HepG2 (cell line): Measurements from ENCODE around the gene OLFM4. TPM values are rescaled to one million over a fixed set of nuclear protein-coding genes. Genes with fewer than 3 reads are reported as not detected.

Experiments used
- ATAC-seq: fragments of 200-7000 bp; cut with Tn5 transposase; 3 replicates; pipeline ENCODE4 v1.9.1; 2020; ENCODE audit warnings: mild to moderate bottlenecking, moderate library complexity
- BruUV-seq: library from RNA; stranded (reverse); fragments of 400-500 nt; replicated peaks from 2 replicates; lab custom pipeline; 2021; lab: Mats Ljungman, UMichigan
- CTCF ChIA-PET: fragments of 300-600 bp; formaldehyde crosslinking; extraction: SDS; loops from one replicate; lab custom pipeline; 2021; ENCODE audit warnings: low total read pairs, inconsistent platforms, low intra/inter-chr PET ratio; lab: Yijun Ruan, JAX
- POLR2A ChIA-PET: fragments of 350-600 bp; sonication (Branson Sonifier 250); formaldehyde crosslinking; loops from one replicate; lab custom pipeline; 2020; ENCODE audit warnings: antibody characterized with exemption, inconsistent platforms; lab: Yijun Ruan, JAX
- DNase-seq: peaks from one replicate; pipeline ENCODE4 v3.0.0-alpha.2; 2015; ENCODE audit warnings: low spot score
- FAIRE-seq: peaks from 3 replicates; lab custom pipeline; 2011; peaks lifted over from hg19 to GRCh38; lab: Jason Lieb, UNC
- H2AFZ ChIP-seq: one replicate; pipeline ENCODE4 v1.6.1; 2011; ENCODE audit warnings: low read length, inconsistent platforms
- H3K27ac ChIP-seq: fragments of 300-600 bp; 3 replicates; pipeline ENCODE4 v1.8.0; 2011; ENCODE audit warnings: mixed run types, mild to moderate bottlenecking, mixed read lengths, low read length, inconsistent platforms; ENCODE audit not compliant: insufficient read depth; ENCODE audit errors: extremely low read length
- H3K27me3 ChIP-seq, 2 experiments: fragments of 200-600 bp in 1 of 2; 2 replicates in 1 of 2; 3 replicates in 1 of 2; pipeline versions ENCODE4 v1.6.0 to v1.8.0; 2011; ENCODE audit warnings: low read length in 2 of 2, mild to moderate bottlenecking in 2 of 2, moderate library complexity in 2 of 2, inconsistent platforms in 1 of 2; ENCODE audit not compliant: insufficient read depth in 2 of 2, control insufficient read depth in 1 of 2
- H3K36me3 ChIP-seq, 2 experiments: fragments of 200-600 bp in 1 of 2; replicated peaks in 1 of 2; 2 replicates in 1 of 2; 3 replicates in 1 of 2; pipeline versions ENCODE4 v1.5.1 to v1.8.0; 2011; ENCODE audit warnings: low read length in 2 of 2, inconsistent platforms in 1 of 2; ENCODE audit not compliant: insufficient read depth in 2 of 2, control insufficient read depth in 1 of 2
- H3K4me1 ChIP-seq: 2 replicates; pipeline ENCODE4 v1.5.1; 2012; ENCODE audit warnings: low read length, inconsistent platforms; ENCODE audit not compliant: insufficient read depth
- H3K4me2 ChIP-seq: 2 replicates; pipeline ENCODE4 v1.6.0; 2011; ENCODE audit warnings: low read depth, low read length, inconsistent platforms
- H3K4me3 ChIP-seq, 3 experiments: fragments of 200-600 bp in 1 of 3; sonication (generic), shearing (Covaris generic) in 1 of 3; replicated peaks in 1 of 3; 2 replicates each; pipeline ENCODE4 v1.5.1; 2011 to 2016; ENCODE audit warnings: low read length in 3 of 3, inconsistent platforms in 2 of 3, low read depth in 2 of 3, mild to moderate bottlenecking in 2 of 3, control low read depth in 1 of 3, mixed read lengths in 1 of 3; ENCODE audit not compliant: insufficient read depth in 1 of 3
- H3K79me2 ChIP-seq: one replicate; pipeline ENCODE4 v1.6.1; 2011; ENCODE audit warnings: low read length, inconsistent platforms; ENCODE audit not compliant: insufficient read depth
- H3K9ac ChIP-seq: 2 replicates; pipeline ENCODE4 v1.6.0; 2011; ENCODE audit warnings: mild to moderate bottlenecking, low read depth, low read length, inconsistent platforms; ENCODE audit not compliant: insufficient read depth
- H3K9me3 ChIP-seq: 2 replicates; pipeline ENCODE4 v1.5.1; 2012; ENCODE audit warnings: mild to moderate bottlenecking, low read length
- H4K20me1 ChIP-seq: 2 replicates; pipeline ENCODE4 v1.6.0; 2011; ENCODE audit warnings: inconsistent platforms, mild to moderate bottlenecking, low read length, moderate library complexity; ENCODE audit not compliant: insufficient read depth
- GTF3A ChIP-seq: sonication (generic); formaldehyde crosslinking; conservative IDR thresholded peaks from 2 replicates; pipeline ENCODE4 v1.4.0; 2020; ENCODE audit warnings: mild to moderate bottlenecking, missing genetic modification reagents
- HNF1B ChIP-seq: sonication (generic); formaldehyde crosslinking; IDR thresholded peaks from 2 replicates; pipeline ENCODE4 v1.5.1; 2020; ENCODE audit warnings: mild to moderate bottlenecking, moderate library complexity, missing genetic modification reagents
- JUND ChIP-seq: sonication (generic); formaldehyde crosslinking; IDR thresholded peaks from 2 replicates; pipeline ENCODE4 v1.8.0; 2022; ENCODE audit warnings: mild to moderate bottlenecking, missing genetic modification reagents
- SP5 ChIP-seq: IDR thresholded peaks from 2 replicates; pipeline ENCODE4 v1.6.1; 2016; ENCODE audit warnings: low read depth, borderline replicate concordance
- TCF7L2 ChIP-seq: IDR thresholded peaks from 2 replicates; pipeline ENCODE4 v1.6.1; 2011; ENCODE audit warnings: mild to moderate bottlenecking, low read depth, low read length, moderate library complexity
- ZBTB39 ChIP-seq: sonication (generic); formaldehyde crosslinking; IDR thresholded peaks from 2 replicates; pipeline ENCODE4 v1.5.0; 2020; ENCODE audit warnings: missing genetic modification reagents
- ZNF703 ChIP-seq: sonication (generic); formaldehyde crosslinking; IDR thresholded peaks from 2 replicates; pipeline ENCODE4 v1.5.1; 2020; ENCODE audit warnings: missing genetic modification reagents, mild to moderate bottlenecking, moderate library complexity, borderline replicate concordance
- ZNF790 ChIP-seq: sonication (generic); formaldehyde crosslinking; IDR thresholded peaks from 2 replicates; pipeline ENCODE4 v1.8.0; 2022; ENCODE audit warnings: missing genetic modification reagents, mild to moderate bottlenecking, borderline replicate concordance
- WGBS: methylation state at CpG from one replicate; pipeline ENCODE4 v1.1.6; 2017; ENCODE audit warnings: low lambda C conversion rate; 5-methylcytosine and 5-hydroxymethylcytosine counted together
- in situ Hi-C: cut with HindIII; loops from 2 replicates; pipeline ENCODE4 v1.10.0; 2017; ENCODE audit warnings: low pct_unique_long_range_greater_than_20kb; ENCODE audit not compliant: extremely low pct_ligation_motif_present
- intact Hi-C: fragments of 100-400 bp; cut with micrococcal nuclease; formaldehyde crosslinking; loops from one replicate; pipeline ENCODE4 v1.10.0; 2022; ENCODE audit not compliant: unreplicated experiment
- polyA plus RNA-seq, 8 experiments: library from polyadenylated mRNA; depleted of rRNA in 3 of 8; stranded (reverse) in 7 of 8; unstranded in 1 of 8; fragments of >200 nt; fragmentation: Illumina TruSeq in 4 of 8; extraction: Trizol in 4 of 8; gene quantifications; 2 replicates each; pipeline versions ENCODE4 v1.2.1 to v1.2.3, GENCODE V29; 2011 to 2016; ENCODE audit warnings: low read depth in 4 of 8, missing spikeins in 1 of 8, mixed read lengths in 1 of 8; ENCODE audit not compliant: insufficient read depth in 1 of 8
- total RNA-seq, 5 experiments: library from RNA; depleted of rRNA; stranded (reverse); fragments of >200 nt; fragmentation: Illumina TruSeq; extraction: Trizol; gene quantifications; 2 replicates each; pipeline ENCODE4 v1.2.3, GENCODE V29; 2016; ENCODE audit warnings: low read depth in 1 of 5
- TF ChIP-seq, protein P1 (sequence below), 2 experiments: sonication (generic) in 1 of 2; formaldehyde crosslinking in 1 of 2; IDR thresholded peaks; 2 replicates each; pipeline versions ENCODE4 v1.6.1 to v1.9.0; 2014 to 2022; ENCODE audit warnings: antibody characterized with exemption in 1 of 2, borderline replicate concordance in 1 of 2, inconsistent platforms in 1 of 2, low read depth in 1 of 2, missing genetic modification reagents in 1 of 2
- TF ChIP-seq, protein P2 (sequence below): sonication (generic); formaldehyde crosslinking; IDR thresholded peaks from 2 replicates; pipeline ENCODE4 v1.5.0; 2020; ENCODE audit warnings: missing genetic modification reagents

OLFM4 gene
- total and polyA plus RNA-seq, 2 of the 13 experiments (the other 11 are each of a cell fraction or from before 2014, with no cell fraction given): not detected

DNA sequence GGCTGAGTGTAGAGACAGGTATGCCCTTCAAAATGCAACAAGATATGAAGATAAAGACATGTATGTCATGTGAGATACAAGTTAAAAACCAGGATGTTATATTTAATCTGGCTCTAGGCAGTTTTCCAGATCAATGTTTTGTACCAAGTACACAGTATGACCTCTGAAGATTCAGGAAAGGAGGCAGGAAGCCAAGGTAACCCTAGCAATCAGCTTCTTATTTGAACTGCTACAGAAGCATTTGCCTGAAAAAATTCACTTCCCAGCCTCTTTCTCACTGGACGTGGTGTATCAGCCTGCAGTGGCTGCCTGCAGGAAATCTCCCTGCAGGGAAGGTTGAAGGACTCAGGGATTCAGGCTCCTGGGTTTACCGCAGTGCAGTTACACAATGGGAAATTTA is 24.1 kb downstream of the OLFM4 start (continued):
- TF ChIP-seq HNF1B (CRISPR knock-in tag): no peak

GRCh38 chr13:53054569-53054968 is 26.0 kb downstream of the OLFM4 start:
- intact Hi-C loops (no loop called here), in situ Hi-C loops (no loop called here)
- ATAC-seq (no peak), FAIRE-seq (no peak), DNase-seq (no peak)
- Histone ChIP-seq H3K27me3 (no peaks in the 10 kb centered on the region; a peak in 2 of 5 replicates), H4K20me1 (no peaks in the 10 kb centered on the region), H3K9me3 (no peaks in the 10 kb centered on the region), H3K27ac (no peak overlapping the region), H3K4me1 (no peaks in the 10 kb centered on the region), H2AFZ (no peak overlapping the region), H3K4me3 (no peak overlapping the region), H3K9ac (no peak overlapping the region), H3K4me2 (no peak overlapping the region), H3K79me2 (no peaks in the 10 kb centered on the region), H3K36me3 (no peaks in the 10 kb centered on the region)
- POLR2A ChIA-PET: no interaction called here
- no TSS peak for BruUV-seq
- WGBS: 7% methylated on average over 3 of the region's 4 CpGs
- CTCF ChIA-PET: no interaction called here
- TF ChIP-seq, protein P1, sequence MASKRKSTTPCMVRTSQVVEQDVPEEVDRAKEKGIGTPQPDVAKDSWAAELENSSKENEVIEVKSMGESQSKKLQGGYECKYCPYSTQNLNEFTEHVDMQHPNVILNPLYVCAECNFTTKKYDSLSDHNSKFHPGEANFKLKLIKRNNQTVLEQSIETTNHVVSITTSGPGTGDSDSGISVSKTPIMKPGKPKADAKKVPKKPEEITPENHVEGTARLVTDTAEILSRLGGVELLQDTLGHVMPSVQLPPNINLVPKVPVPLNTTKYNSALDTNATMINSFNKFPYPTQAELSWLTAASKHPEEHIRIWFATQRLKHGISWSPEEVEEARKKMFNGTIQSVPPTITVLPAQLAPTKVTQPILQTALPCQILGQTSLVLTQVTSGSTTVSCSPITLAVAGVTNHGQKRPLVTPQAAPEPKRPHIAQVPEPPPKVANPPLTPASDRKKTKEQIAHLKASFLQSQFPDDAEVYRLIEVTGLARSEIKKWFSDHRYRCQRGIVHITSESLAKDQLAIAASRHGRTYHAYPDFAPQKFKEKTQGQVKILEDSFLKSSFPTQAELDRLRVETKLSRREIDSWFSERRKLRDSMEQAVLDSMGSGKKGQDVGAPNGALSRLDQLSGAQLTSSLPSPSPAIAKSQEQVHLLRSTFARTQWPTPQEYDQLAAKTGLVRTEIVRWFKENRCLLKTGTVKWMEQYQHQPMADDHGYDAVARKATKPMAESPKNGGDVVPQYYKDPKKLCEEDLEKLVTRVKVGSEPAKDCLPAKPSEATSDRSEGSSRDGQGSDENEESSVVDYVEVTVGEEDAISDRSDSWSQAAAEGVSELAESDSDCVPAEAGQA (IDR thresholded peaks at IDR 0.05; ENCODE audit: low read depth): no peak
- TF ChIP-seq, protein P1 (CRISPR knock-in tag; IDR thresholded peaks at IDR 0.05; ENCODE audit: borderline replicate concordance): no peak
- TF ChIP-seq ZBTB39 (CRISPR knock-in tag): no peak
- no peak for TF ChIP-seq TCF7L2
- TF ChIP-seq, protein P2, sequence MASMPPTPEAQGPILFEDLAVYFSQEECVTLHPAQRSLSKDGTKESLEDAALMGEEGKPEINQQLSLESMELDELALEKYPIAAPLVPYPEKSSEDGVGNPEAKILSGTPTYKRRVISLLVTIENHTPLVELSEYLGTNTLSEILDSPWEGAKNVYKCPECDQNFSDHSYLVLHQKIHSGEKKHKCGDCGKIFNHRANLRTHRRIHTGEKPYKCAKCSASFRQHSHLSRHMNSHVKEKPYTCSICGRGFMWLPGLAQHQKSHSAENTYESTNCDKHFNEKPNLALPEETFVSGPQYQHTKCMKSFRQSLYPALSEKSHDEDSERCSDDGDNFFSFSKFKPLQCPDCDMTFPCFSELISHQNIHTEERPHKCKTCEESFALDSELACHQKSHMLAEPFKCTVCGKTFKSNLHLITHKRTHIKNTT (CRISPR knock-in tag): no peak
- TF ChIP-seq ZNF703 (CRISPR knock-in tag): no peak
- TF ChIP-seq GTF3A (CRISPR knock-in tag): no peak
- TF ChIP-seq SP5 (CRISPR knock-in tag): no peak
- TF ChIP-seq JUND: no peak
- TF ChIP-seq ZNF790: no peak
